GM13976 (cell line): Measurements from ENCODE around the gene SPTBN1.

Experiments
- DNase-seq: peaks from one replicate; pipeline ENCODE4 v3.0.0; 2012; ENCODE audit warnings: low spot score
- in situ Hi-C: fragments of 300-500 bp; cut with MboI; formaldehyde crosslinking; loops from one replicate; pipeline ENCODE4 v1.12.0; 2022; ENCODE audit warnings: low sequenced_read_pairs, mixed read lengths, inconsistent platforms; ENCODE audit not compliant: unreplicated experiment
- TF ChIP-seq, protein P1 (sequence below): IDR thresholded peaks from 2 replicates; pipeline ENCODE4 v1.5.1; 2012; ENCODE audit warnings: borderline replicate concordance, mild to moderate bottlenecking; ENCODE audit not compliant: insufficient read depth; ENCODE audit errors: extremely low read depth, missing control alignments, control extremely low read depth

The SPTBN1 gene

DNA sequence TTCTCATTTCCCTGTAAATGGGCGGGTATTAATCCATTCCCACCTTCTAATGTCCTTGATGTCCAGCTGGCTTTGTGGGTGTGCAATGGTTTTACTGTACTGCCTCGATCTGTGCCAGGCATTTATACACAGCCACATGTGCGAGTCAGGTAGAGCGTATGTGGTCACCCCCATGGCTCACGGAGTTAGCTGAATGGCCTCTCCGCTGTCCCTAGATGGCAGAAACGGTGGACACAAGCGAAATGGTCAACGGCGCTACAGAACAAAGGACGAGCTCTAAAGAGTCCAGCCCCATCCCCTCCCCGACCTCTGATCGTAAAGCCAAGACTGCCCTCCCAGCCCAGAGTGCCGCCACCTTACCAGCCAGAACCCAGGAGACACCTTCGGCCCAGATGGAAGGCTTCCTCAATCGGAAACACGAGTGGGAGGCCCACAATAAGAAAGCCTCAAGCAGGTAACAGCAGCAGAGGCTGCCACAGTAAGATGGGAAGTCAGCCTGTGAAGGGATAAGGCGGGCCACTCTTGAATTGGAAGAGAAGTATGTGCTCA, 208.2 kb downstream of the SPTBN1 start:
- DNase-seq: no peak
- in situ Hi-C loops: no loop called here
- TF ChIP-seq, protein P1, sequence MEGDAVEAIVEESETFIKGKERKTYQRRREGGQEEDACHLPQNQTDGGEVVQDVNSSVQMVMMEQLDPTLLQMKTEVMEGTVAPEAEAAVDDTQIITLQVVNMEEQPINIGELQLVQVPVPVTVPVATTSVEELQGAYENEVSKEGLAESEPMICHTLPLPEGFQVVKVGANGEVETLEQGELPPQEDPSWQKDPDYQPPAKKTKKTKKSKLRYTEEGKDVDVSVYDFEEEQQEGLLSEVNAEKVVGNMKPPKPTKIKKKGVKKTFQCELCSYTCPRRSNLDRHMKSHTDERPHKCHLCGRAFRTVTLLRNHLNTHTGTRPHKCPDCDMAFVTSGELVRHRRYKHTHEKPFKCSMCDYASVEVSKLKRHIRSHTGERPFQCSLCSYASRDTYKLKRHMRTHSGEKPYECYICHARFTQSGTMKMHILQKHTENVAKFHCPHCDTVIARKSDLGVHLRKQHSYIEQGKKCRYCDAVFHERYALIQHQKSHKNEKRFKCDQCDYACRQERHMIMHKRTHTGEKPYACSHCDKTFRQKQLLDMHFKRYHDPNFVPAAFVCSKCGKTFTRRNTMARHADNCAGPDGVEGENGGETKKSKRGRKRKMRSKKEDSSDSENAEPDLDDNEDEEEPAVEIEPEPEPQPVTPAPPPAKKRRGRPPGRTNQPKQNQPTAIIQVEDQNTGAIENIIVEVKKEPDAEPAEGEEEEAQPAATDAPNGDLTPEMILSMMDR: no peak

DNA sequence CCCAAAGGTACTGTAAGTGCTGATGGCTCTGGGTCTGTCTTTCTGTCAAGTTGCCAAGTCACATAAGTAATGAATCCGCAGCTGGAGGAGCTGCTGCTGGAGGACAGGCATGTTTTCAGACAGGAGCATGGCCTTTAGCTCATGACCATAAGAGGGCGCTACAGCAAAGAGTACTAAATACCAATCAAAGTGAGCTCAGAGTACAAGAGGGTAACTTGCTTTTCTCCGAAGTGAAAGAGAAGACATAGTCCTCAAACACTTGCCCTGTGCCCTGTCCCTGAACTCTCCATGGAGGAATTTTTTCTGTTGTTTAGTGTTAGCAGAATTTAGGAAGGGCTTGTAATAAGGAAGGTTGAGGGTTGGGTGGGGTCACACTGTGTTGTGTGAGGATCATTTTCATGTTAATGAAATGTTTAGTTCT, 209.3 kb downstream of the SPTBN1 start:
- in situ Hi-C loops: no loop called here
- peak; percentile 46 for DNase-seq
- TF ChIP-seq, protein P1: peak; percentile 60

DNA sequence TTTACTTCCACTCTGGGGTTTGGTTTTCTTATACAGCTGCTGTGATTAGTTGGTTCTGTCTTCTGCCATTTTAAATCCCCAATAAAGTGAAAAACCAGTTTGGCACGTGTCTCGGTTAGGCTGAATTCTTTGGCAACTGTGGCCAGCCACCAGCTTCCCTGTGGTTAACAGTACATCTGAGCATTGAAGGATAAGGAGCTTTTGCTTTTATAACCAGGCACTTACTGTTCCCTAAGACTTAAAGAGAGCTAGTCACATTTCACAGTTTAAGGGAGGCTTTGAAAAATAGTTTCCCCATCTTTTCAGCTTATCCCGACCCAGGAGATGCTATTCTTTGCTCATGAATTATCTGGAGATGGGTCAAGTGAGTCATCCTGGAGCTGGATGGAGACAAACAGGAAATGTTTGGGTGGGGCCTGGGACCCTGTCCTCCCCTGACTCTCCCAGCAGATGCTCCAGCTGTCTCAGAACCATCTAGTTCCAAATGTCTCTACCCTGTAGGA, 210.1 kb downstream of the SPTBN1 start:
- no peak for DNase-seq
- TF ChIP-seq, protein P1: no peak
- in situ Hi-C loops: no loop called here

DNA sequence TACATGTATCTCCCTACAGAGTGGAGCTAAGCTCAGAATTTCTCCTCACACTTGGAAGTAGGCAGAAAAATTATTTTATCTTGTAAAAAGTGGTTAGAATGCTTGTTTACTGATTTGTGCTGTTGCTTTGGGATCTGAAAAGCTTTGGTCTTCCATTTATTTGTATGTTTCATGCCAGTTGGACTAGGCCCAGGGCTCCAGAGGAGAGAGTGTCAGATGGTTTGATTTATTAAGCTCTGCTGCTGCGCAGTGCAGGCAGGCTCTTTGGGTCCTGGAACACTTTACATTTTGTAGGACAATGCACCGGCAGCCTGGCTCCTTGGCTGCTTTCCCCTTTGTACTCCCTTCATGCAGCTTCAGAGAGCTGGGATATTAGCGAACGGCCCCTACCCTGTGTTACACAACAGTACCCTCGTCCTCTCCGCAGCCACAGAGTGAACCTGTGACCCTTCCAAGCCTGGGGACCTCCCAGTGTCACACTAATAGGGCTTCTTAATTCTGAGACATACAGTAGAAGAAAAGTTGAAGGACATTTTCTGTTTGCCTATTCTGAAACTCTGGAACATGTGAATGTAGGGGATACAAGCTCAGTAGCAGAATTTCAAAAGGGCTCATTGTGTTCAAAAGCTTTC, 210.6 kb downstream of the SPTBN1 start:
- TF ChIP-seq, protein P1: no peak
- DNase-seq: no peak
- in situ Hi-C loops: no loop called here

DNA sequence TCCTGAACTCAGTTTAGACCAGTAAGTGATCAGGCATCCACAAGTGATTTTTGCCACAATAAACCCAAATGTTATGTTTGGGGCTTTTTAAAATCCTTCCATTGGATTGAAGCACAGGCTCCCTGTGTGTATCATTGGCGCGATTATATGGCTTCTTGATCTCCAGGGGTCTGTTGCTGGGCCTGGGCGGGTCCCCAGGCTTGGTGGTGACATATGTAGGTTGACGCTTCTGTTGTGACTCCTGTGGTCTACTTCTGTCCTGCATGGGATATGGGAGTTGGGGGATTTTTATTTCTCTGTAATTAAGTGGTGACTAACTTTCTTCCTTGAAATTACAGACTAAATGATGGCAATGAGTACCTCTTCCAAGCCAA, 211.1 kb downstream of the SPTBN1 start:
- TF ChIP-seq, protein P1: no peak
- in situ Hi-C loops: no loop called here
- DNase-seq: no peak

DNA sequence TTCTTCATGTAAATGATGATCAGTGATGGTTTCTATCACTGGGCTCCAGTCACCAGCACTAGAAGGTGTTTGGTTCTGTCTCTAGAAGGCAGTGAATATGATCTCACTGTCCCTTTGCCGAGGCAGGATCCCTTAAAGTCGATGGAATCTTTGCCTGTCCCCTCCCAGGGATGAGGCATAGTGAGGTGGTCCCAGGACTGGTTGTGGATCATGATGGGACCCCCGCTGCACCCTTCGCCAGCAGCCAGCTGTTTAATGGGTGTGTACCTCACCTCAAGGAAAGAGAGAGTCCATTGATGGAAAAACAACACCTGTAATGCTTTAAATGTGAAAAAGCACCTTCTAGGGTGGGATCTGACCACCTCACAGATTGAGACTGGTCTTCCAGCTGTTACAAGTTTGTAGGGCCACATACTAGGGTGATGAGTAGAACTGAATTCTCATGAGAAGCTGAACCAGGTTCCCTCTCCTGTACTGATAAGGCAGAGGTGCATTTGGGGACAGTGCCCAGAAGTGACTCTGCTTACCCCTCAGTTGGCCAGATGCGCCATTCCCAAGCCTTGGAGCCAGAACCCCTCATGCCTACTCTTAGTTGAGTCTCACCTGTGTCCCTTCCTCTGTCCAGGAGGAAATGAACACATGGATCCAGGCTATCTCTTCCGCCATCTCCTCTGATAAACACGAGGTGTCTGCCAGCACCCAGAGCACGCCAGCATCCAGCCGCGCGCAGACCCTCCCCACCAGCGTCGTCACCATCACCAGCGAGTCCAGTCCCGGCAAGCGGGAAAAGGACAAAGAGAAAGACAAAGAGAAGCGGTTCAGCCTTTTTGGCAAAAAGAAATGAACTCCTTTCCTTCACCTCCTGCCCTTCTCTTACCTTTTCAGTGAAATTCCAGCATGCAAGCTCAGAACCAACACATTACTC, 211.9 kb downstream of the SPTBN1 start:
- TF ChIP-seq, protein P1: no peak
- no peak for DNase-seq
- in situ Hi-C loops: no loop called here
